MM.1S (cell line): Measurements from ENCODE around the gene RIMKLB.

Source experiments
- DNase-seq: peaks from one replicate; pipeline ENCODE4 v3.0.0-alpha.2; 2015
- H2AFZ ChIP-seq: fragments of 300-600 bp; sonication (generic); 2 replicates; pipeline ENCODE4 v1.6.0; 2016; ENCODE audit warnings: antibody characterized with exemption, low read length
- H3F3A ChIP-seq: fragments of 300-600 bp; sonication (generic); 2 replicates; pipeline ENCODE4 v1.6.1; 2016; ENCODE audit warnings: mild to moderate bottlenecking, antibody characterized with exemption, low read length, moderate library complexity, mixed read lengths; ENCODE audit not compliant: insufficient read depth
- H3K27ac ChIP-seq: fragments of 300-600 bp; sonication (generic); 2 replicates; pipeline ENCODE4 v1.5.1; 2016; ENCODE audit warnings: mild to moderate bottlenecking, low read length
- H3K27me3 ChIP-seq: fragments of 300-600 bp; sonication (generic); replicated peaks from 2 replicates; pipeline ENCODE4 v1.6.0; 2016; ENCODE audit warnings: low read length; ENCODE audit not compliant: insufficient read depth
- H3K36me3 ChIP-seq: fragments of 300-600 bp; sonication (generic); replicated peaks from 2 replicates; pipeline ENCODE4 v1.6.1; 2016; ENCODE audit warnings: mild to moderate bottlenecking, low read length, mixed read lengths; ENCODE audit not compliant: insufficient read depth
- H3K4me1 ChIP-seq: fragments of 300-600 bp; sonication (generic); 2 replicates; pipeline ENCODE4 v1.6.1; 2016; ENCODE audit warnings: low read length, mixed read lengths
- H3K4me2 ChIP-seq: fragments of 300-600 bp; sonication (generic); 2 replicates; pipeline ENCODE4 v1.6.0; 2016; ENCODE audit warnings: low read depth, low read length
- H3K4me3 ChIP-seq: fragments of 300-600 bp; sonication (generic); 2 replicates; pipeline ENCODE4 v1.5.1; 2016; ENCODE audit warnings: low read length, mixed read lengths
- H3K79me2 ChIP-seq: fragments of 300-600 bp; sonication (generic); 2 replicates; pipeline ENCODE4 v1.6.1; 2016; ENCODE audit warnings: mixed run types, low read length, mixed read lengths
- H3K9ac ChIP-seq: fragments of 300-600 bp; sonication (generic); 2 replicates; pipeline ENCODE4 v1.6.1; 2016; ENCODE audit warnings: low read length, mixed read lengths
- H3K9me2 ChIP-seq: fragments of 300-600 bp; sonication (generic); replicated peaks from 2 replicates; pipeline ENCODE4 v1.6.1; 2016; ENCODE audit warnings: mild to moderate bottlenecking, low read length, mixed read lengths; ENCODE audit not compliant: insufficient read depth
- H3K9me3 ChIP-seq: fragments of 300-600 bp; sonication (generic); replicated peaks from 2 replicates; pipeline ENCODE4 v1.6.1; 2016; ENCODE audit warnings: mild to moderate bottlenecking, low read length, mixed read lengths; ENCODE audit not compliant: insufficient read depth
- H4K20me1 ChIP-seq: fragments of 300-600 bp; sonication (generic); 2 replicates; pipeline ENCODE4 v1.6.1; 2016; ENCODE audit warnings: mild to moderate bottlenecking, low read length, moderate library complexity, mixed read lengths; ENCODE audit not compliant: insufficient read depth
- CTCF ChIP-seq: fragments of 300-600 bp; sonication (generic); IDR thresholded peaks from 2 replicates; pipeline ENCODE4 v1.5.1; 2016; ENCODE audit warnings: antibody characterized with exemption, low read length, mixed read lengths
- EZH2 ChIP-seq: fragments of 300-600 bp; sonication (generic); optimal IDR thresholded peaks from 2 replicates; pipeline ENCODE3; 2017; ENCODE audit warnings: low read depth, mild to moderate bottlenecking, antibody characterized with exemption, low read length, mixed read lengths
- EZH2phosphoT487 ChIP-seq: fragments of 300-600 bp; sonication (generic); IDR thresholded peaks from 2 replicates; pipeline ENCODE4 v1.6.1; 2018; ENCODE audit warnings: antibody characterized with exemption, low read length

Gene RIMKLB

GRCh38 chr12:8813572-8814357 lies 116.0 kb downstream of the RIMKLB start:
- no peaks in the 10 kb centered on the region for H4K20me1 ChIP-seq
- H3K4me2 ChIP-seq: no peak overlapping the region
- H3K9ac ChIP-seq: no peak overlapping the region
- H3K4me3 ChIP-seq: no peak overlapping the region
- no peaks in the 10 kb centered on the region for H3K79me2 ChIP-seq
- H3K36me3 ChIP-seq: no peaks in the 10 kb centered on the region
- no peaks in the 10 kb centered on the region for H3F3A ChIP-seq
- no peaks in the 10 kb centered on the region for H3K27me3 ChIP-seq
- no peak for DNase-seq
- H3K4me1 ChIP-seq: peaks cover 4% of the 10 kb centered on the region; the same call in 1 of the 2 replicates
- H3K9me2 ChIP-seq: no peaks in the 10 kb centered on the region
- TF ChIP-seq EZH2: no peak
- no peak for TF ChIP-seq CTCF
- TF ChIP-seq EZH2phosphoT487: no peak
- no peaks in the 10 kb centered on the region for H3K9me3 ChIP-seq
- 0 out of 2 replicates have a peak overlapping the region, but pooled peaks have one; percentile 8 for H2AFZ ChIP-seq
- no peak overlapping the region for H3K27ac ChIP-seq

- Histone ChIP-seq H2AFZ (no peak overlapping the region), H3K27ac (no peak overlapping the region), H3K4me2 (no peak overlapping the region), H3K36me3 (no peaks in the 10 kb centered on the region), H3K79me2 (no peaks in the 10 kb centered on the region), H3K4me3 (no peak overlapping the region), H3F3A (no peaks in the 10 kb centered on the region), H3K27me3 (no peaks in the 10 kb centered on the region), H3K9ac (no peak overlapping the region), H3K4me1 (peaks cover 4% of the 10 kb centered on the region; the same call in 1 of the 2 replicates), H3K9me2 (no peaks in the 10 kb centered on the region), H4K20me1 (no peaks in the 10 kb centered on the region), H3K9me3 (no peaks in the 10 kb centered on the region)
- no peak for TF ChIP-seq CTCF
- TF ChIP-seq EZH2phosphoT487: no peak
- no peak for TF ChIP-seq EZH2
- DNase-seq: no peak
Observed at GRCh38 chr12:8816448-8817050, 118.8 kb downstream of the RIMKLB start.

- TF ChIP-seq EZH2 (no peak), EZH2phosphoT487 (no peak), CTCF (no peak)
- H3F3A ChIP-seq: no peaks in the 10 kb centered on the region
- H3K4me3 ChIP-seq: no peak overlapping the region
- H3K9ac ChIP-seq: no peak overlapping the region
- H3K9me2 ChIP-seq: no peaks in the 10 kb centered on the region
- H3K27me3 ChIP-seq: no peaks in the 10 kb centered on the region
- no peaks in the 10 kb centered on the region for H4K20me1 ChIP-seq
- H3K4me1 ChIP-seq: peaks cover 4% of the 10 kb centered on the region; the same call in 1 of the 2 replicates
- no peak for DNase-seq
- H3K27ac ChIP-seq: no peak overlapping the region
- H3K79me2 ChIP-seq: no peaks in the 10 kb centered on the region
- no peak overlapping the region for H3K4me2 ChIP-seq
- H2AFZ ChIP-seq: no peak overlapping the region
- H3K9me3 ChIP-seq: no peaks in the 10 kb centered on the region
- no peaks in the 10 kb centered on the region for H3K36me3 ChIP-seq
Observed at GRCh38 chr12:8817856-8818255, 120.1 kb downstream of the RIMKLB start.
